PC-9 (cell line): ENCODE data around the gene SSBP2. TPM values are rescaled to one million over a fixed set of nuclear protein-coding genes. Genes with fewer than 3 reads are reported as not detected.

ENCODE experiments used
- BruUV-seq: library from RNA; stranded (reverse); fragments of 400-500 nt; replicated peaks from 2 replicates; lab custom pipeline; 2021; lab: Mats Ljungman, UMichigan
- CTCF ChIA-PET: fragments of 300-600 bp; sonication (Branson Sonifier 250); formaldehyde crosslinking; loops from one replicate; lab custom pipeline; 2022; ENCODE audit warnings: antibody characterized with exemption; lab: Charles Lee
- POLR2A ChIA-PET: fragments of 300-600 bp; sonication (Branson Sonifier 250); formaldehyde crosslinking; loops from one replicate; lab custom pipeline; 2022; ENCODE audit warnings: antibody characterized with exemption; ENCODE audit not compliant: unreplicated experiment; lab: Charles Lee
- DNase-seq, 2 experiments: peaks; one replicate each; pipeline versions ENCODE4 v3.0.0 to v3.0.0-alpha.2; 2015 to 2022; ENCODE audit warnings: mixed read lengths in 1 of 2
- H2AFZ ChIP-seq: fragments of 200-600 bp; sonication (generic); 2 replicates; pipeline ENCODE4 v1.8.1; 2017; ENCODE audit warnings: antibody characterized with exemption
- H3F3A ChIP-seq: fragments of 200-600 bp; sonication (generic); 2 replicates; pipeline ENCODE4 v1.8.1; 2017; ENCODE audit warnings: antibody characterized with exemption, mild to moderate bottlenecking, low read depth; ENCODE audit not compliant: insufficient read depth
- H3K27ac ChIP-seq: fragments of 200-600 bp; sonication (generic); 2 replicates; pipeline ENCODE4 v1.6.1; 2016; ENCODE audit warnings: mixed run types
- H3K27me3 ChIP-seq: fragments of 200-600 bp; sonication (generic); 2 replicates; pipeline ENCODE4 v1.6.1; 2016; ENCODE audit warnings: low read depth, mixed run types; ENCODE audit not compliant: insufficient read depth
- H3K36me3 ChIP-seq: fragments of 200-600 bp; sonication (generic); 2 replicates; pipeline ENCODE4 v1.6.1; 2016; ENCODE audit warnings: low read depth, mixed run types
- H3K4me1 ChIP-seq: fragments of 200-600 bp; sonication (generic); replicated peaks from 2 replicates; pipeline ENCODE4 v1.6.1; 2016; ENCODE audit warnings: mixed run types; ENCODE audit not compliant: insufficient read depth
- H3K4me2 ChIP-seq: fragments of 200-600 bp; sonication (generic); 2 replicates; pipeline ENCODE4 v1.6.1; 2017; ENCODE audit warnings: mixed run types
- H3K4me3 ChIP-seq: fragments of 200-600 bp; sonication (generic); 2 replicates; pipeline ENCODE4 v1.6.1; 2016; ENCODE audit warnings: mixed run types
- H3K79me2 ChIP-seq: fragments of 200-600 bp; sonication (generic); 2 replicates; pipeline ENCODE4 v1.6.1; 2017; ENCODE audit warnings: low read depth, mixed run types
- H3K9me2 ChIP-seq: fragments of 200-600 bp; sonication (generic); 2 replicates; pipeline ENCODE4 v1.8.1; 2017; ENCODE audit warnings: mild to moderate bottlenecking; ENCODE audit not compliant: insufficient read depth
- H3K9me3 ChIP-seq: fragments of 200-600 bp; sonication (generic); 2 replicates; pipeline ENCODE4 v1.8.1; 2016; ENCODE audit warnings: low read depth; ENCODE audit not compliant: insufficient read depth
- H4K20me1 ChIP-seq: fragments of 200-600 bp; sonication (generic); 2 replicates; pipeline ENCODE4 v1.8.1; 2017; ENCODE audit not compliant: insufficient read depth
- CTCF ChIP-seq: fragments of 200-600 bp; sonication (generic); conservative IDR thresholded peaks from 2 replicates; pipeline ENCODE4 v1.6.1; 2017; ENCODE audit warnings: mixed run types, antibody characterized with exemption, mild to moderate bottlenecking, moderate library complexity
- EZH2 ChIP-seq: fragments of 200-600 bp; sonication (generic); IDR thresholded peaks from 2 replicates; pipeline ENCODE4 v1.8.0; 2017; ENCODE audit warnings: antibody characterized with exemption, low read depth
- intact Hi-C: fragments of 100-400 bp; cut with micrococcal nuclease; formaldehyde crosslinking; loops from one replicate; pipeline ENCODE4 v1.10.0; 2022; ENCODE audit not compliant: unreplicated experiment
- total RNA-seq: library from RNA; stranded (reverse); gene quantifications from 2 replicates; pipeline ENCODE4 v1.2.3, GENCODE V29; 2021

Gene SSBP2
- total RNA-seq, 1 experiment from 2014 or later = 6.4 TPM

GRCh38 chr5:81530919-81531318 is 220.0 kb downstream of the SSBP2 start:
- intact Hi-C loops = no loop called here
- TF ChIP-seq CTCF (no peak), EZH2 (no peak)
- Histone ChIP-seq H3K27me3 (no peaks in the 10 kb centered on the region), H3K9me2 (0 out of 2 replicates have a peak, but pooled peaks cover 6% of the 10 kb centered on the region), H3K4me2 (no peak overlapping the region), H3K79me2 (no peaks in the 10 kb centered on the region), H3K4me3 (no peak overlapping the region), H3K27ac (no peak overlapping the region), H3K36me3 (no peaks in the 10 kb centered on the region), H3F3A (no peaks in the 10 kb centered on the region; the same call in 1 of the 2 replicates), H3K9me3 (no peaks in the 10 kb centered on the region), H4K20me1 (no peaks in the 10 kb centered on the region), H3K4me1 (no peaks in the 10 kb centered on the region), H2AFZ (no peak overlapping the region)
- ChIA-PET POLR2A (no interaction called here), CTCF (no interaction called here)
- BruUV-seq = no TSS peak
- no peak for DNase-seq

- no TSS peak for BruUV-seq
- ChIA-PET POLR2A (no interaction called here), CTCF (no interaction called here)
- H3F3A ChIP-seq = no peaks in the 10 kb centered on the region
- H2AFZ ChIP-seq = no peak overlapping the region
- H3K79me2 ChIP-seq = no peaks in the 10 kb centered on the region
- H3K9me3 ChIP-seq = no peaks in the 10 kb centered on the region
- no peak overlapping the region for H3K4me2 ChIP-seq
- no peaks in the 10 kb centered on the region for H4K20me1 ChIP-seq
- 0 out of 2 replicates have a peak, but pooled peaks cover 6% of the 10 kb centered on the region for H3K9me2 ChIP-seq
- no peak overlapping the region for H3K27ac ChIP-seq
- H3K4me3 ChIP-seq = no peak overlapping the region
- H3K27me3 ChIP-seq = no peaks in the 10 kb centered on the region
- DNase-seq = no peak
- intact Hi-C loops = no loop called here
- no peaks in the 10 kb centered on the region for H3K36me3 ChIP-seq
- no peak for TF ChIP-seq CTCF
- no peak for TF ChIP-seq EZH2
- no peaks in the 10 kb centered on the region for H3K4me1 ChIP-seq
Observed at GRCh38 chr5:81525690-81526089, 225.2 kb downstream of the SSBP2 start.

GRCh38 chr5:81524015-81524414 is 226.9 kb downstream of the SSBP2 start:
- Histone ChIP-seq H3K79me2 (no peaks in the 10 kb centered on the region), H3K36me3 (no peaks in the 10 kb centered on the region), H3F3A (no peaks in the 10 kb centered on the region), H3K4me1 (no peaks in the 10 kb centered on the region), H3K9me3 (no peaks in the 10 kb centered on the region), H3K4me2 (no peak overlapping the region), H3K27ac (no peak overlapping the region), H3K4me3 (no peak overlapping the region), H3K9me2 (no peaks in the 10 kb centered on the region), H4K20me1 (no peaks in the 10 kb centered on the region), H3K27me3 (no peaks in the 10 kb centered on the region), H2AFZ (no peak overlapping the region)
- no TSS peak for BruUV-seq
- ChIA-PET CTCF (no interaction called here), POLR2A (no interaction called here)
- DNase-seq = no peak
- TF ChIP-seq EZH2 (no peak), CTCF (no peak)
- intact Hi-C loops = no loop called here
